Panc1 (cell line): Measurements from ENCODE around the gene RASAL1. TPM values are rescaled to one million over a fixed set of nuclear protein-coding genes. Genes with fewer than 3 reads are reported as not detected.

Experiments used
- ATAC-seq: fragments of 200-7000 bp; cut with Tn5 transposase; 2 replicates; pipeline ENCODE4 v1.9.1; 2020; ENCODE audit warnings: mild to moderate bottlenecking, moderate library complexity
- BruUV-seq: library from RNA; stranded (reverse); fragments of 400-500 nt; replicated peaks from 2 replicates; lab custom pipeline; 2021; lab: Mats Ljungman, UMichigan
- CTCF ChIA-PET: fragments of 300-600 bp; sonication (Branson Sonifier 250); formaldehyde crosslinking; loops from one replicate; lab custom pipeline; 2022; ENCODE audit warnings: antibody characterized with exemption; lab: Charles Lee
- POLR2A ChIA-PET: fragments of 300-600 bp; sonication (Branson Sonifier 250); formaldehyde crosslinking; loops from one replicate; lab custom pipeline; 2022; ENCODE audit warnings: antibody characterized with exemption; lab: Charles Lee
- DNase-seq: peaks from one replicate; pipeline ENCODE4 v3.0.0-alpha.2; 2010; ENCODE audit warnings: low read depth, low spot score
- H3K27ac ChIP-seq: 2 replicates; pipeline ENCODE4 v1.5.1; 2011; ENCODE audit warnings: mild to moderate bottlenecking, low read length, inconsistent platforms
- H3K27me3 ChIP-seq: fragments of 200-500 bp; sonication (Bioruptor generic); 2 replicates; pipeline ENCODE4 v1.6.0; 2014; ENCODE audit warnings: low read length, inconsistent platforms; ENCODE audit not compliant: control insufficient read depth, insufficient read depth
- H3K36me3 ChIP-seq: fragments of 200-500 bp; sonication (Bioruptor generic); 2 replicates; pipeline ENCODE4 v1.5.1; 2014; ENCODE audit warnings: inconsistent platforms, mild to moderate bottlenecking, low read length, moderate library complexity; ENCODE audit not compliant: control insufficient read depth, insufficient read depth
- H3K4me1 ChIP-seq: 2 replicates; pipeline ENCODE4 v1.5.1; 2011; ENCODE audit warnings: inconsistent platforms, mild to moderate bottlenecking, low read length, moderate library complexity; ENCODE audit not compliant: control insufficient read depth, insufficient read depth
- H3K4me3 ChIP-seq, 2 experiments: 2 replicates each; pipeline ENCODE4 v1.5.1; 2011 to 2012; ENCODE audit warnings: low read depth in 2 of 2, low read length in 2 of 2, mild to moderate bottlenecking in 2 of 2, inconsistent platforms in 1 of 2, moderate library complexity in 1 of 2
- H3K9me3 ChIP-seq: fragments of 200-500 bp; sonication (Bioruptor generic); 2 replicates; pipeline ENCODE4 v1.5.1; 2014; ENCODE audit warnings: low read depth, mild to moderate bottlenecking, inconsistent platforms, low read length, moderate library complexity; ENCODE audit not compliant: control insufficient read depth, insufficient read depth
- CTCF ChIP-seq: fragments of 450-650 bp; IDR thresholded peaks from 2 replicates; pipeline ENCODE4 v1.5.1; 2017; ENCODE audit warnings: mild to moderate bottlenecking
- POLR2AphosphoS5 ChIP-seq: IDR thresholded peaks from 2 replicates; pipeline ENCODE4 v1.6.1; 2012; ENCODE audit warnings: mild to moderate bottlenecking, low read depth, low read length, moderate library complexity
- REST ChIP-seq, 2 experiments: IDR thresholded peaks; 2 replicates each; pipeline ENCODE4 v1.6.1; 2011 to 2012; ENCODE audit warnings: low read depth in 2 of 2, control low read depth in 1 of 2, low read length in 1 of 2, mild to moderate bottlenecking in 1 of 2, moderate library complexity in 1 of 2; ENCODE audit not compliant: insufficient read depth in 1 of 2
- SIN3A ChIP-seq: IDR thresholded peaks from 2 replicates; pipeline ENCODE4 v1.6.1; 2012; ENCODE audit warnings: low read depth, mild to moderate bottlenecking, low read length, moderate library complexity, borderline replicate concordance; ENCODE audit not compliant: insufficient read depth
- TCF7L2 ChIP-seq: IDR thresholded peaks from 2 replicates; pipeline ENCODE4 v1.6.1; 2011; ENCODE audit warnings: mild to moderate bottlenecking, low read depth, low read length, inconsistent platforms
- in situ Hi-C: cut with HindIII; loops from 2 replicates; pipeline ENCODE4 v1.10.0; 2016; ENCODE audit warnings: low sequenced_read_pairs, low pct_unique_long_range_greater_than_20kb
- intact Hi-C: fragments of 100-400 bp; cut with micrococcal nuclease; formaldehyde crosslinking; loops from one replicate; pipeline ENCODE4 v1.10.0; 2022; ENCODE audit not compliant: unreplicated experiment
- total RNA-seq: library from RNA; stranded (reverse); gene quantifications from one replicate; pipeline ENCODE4 v1.2.1, GENCODE V29; 2021; ENCODE audit not compliant: unreplicated experiment

RASAL1 gene
- total RNA-seq, 1 experiment from 2014 or later = 0.28 TPM

GRCh38 chr12:113154351-113154973, 18.9 kb upstream of the RASAL1 start:
- no peaks in the 10 kb centered on the region for H3K9me3 ChIP-seq
- H3K4me3 ChIP-seq = peak overlapping the region; percentile 32 to 44
- H3K36me3 ChIP-seq = no peaks in the 10 kb centered on the region
- no peak for TF ChIP-seq REST (IDR thresholded peaks at IDR 0.05; ENCODE audit: insufficient read depth in 1 of 2, low read depth in 2 of 2, low read length in 1 of 2)
- no peak for TF ChIP-seq CTCF
- no peak for TF ChIP-seq SIN3A
- TF ChIP-seq POLR2AphosphoS5 = no peak
- no peak for TF ChIP-seq TCF7L2
- intact Hi-C loops (loop anchor here (10.0 kb wide), 1 partner anchor 160 kb away; no protein-coding TSS in a partner anchor), in situ Hi-C loops (loop anchor here (25.0 kb wide), 1 partner anchor 92 kb away; the partner anchor contains the start of gene DTX1)
- ATAC-seq = peak; percentile 56
- ChIA-PET POLR2A (no interaction called here), CTCF (no interaction called here)
- BruUV-seq = no TSS peak
- no peaks in the 10 kb centered on the region for H3K27me3 ChIP-seq
- no peak for DNase-seq
- peaks cover 9% of the 10 kb centered on the region; the same call in 1 of the 2 replicates for H3K4me1 ChIP-seq
- H3K27ac ChIP-seq = no peak overlapping the region

GRCh38 chr12:113152835-113153814, 17.6 kb upstream of the RASAL1 start:
- intact Hi-C loops (loop anchor here (2.0 to 10.0 kb wide), 2 partner anchors 104 to 158 kb away; no protein-coding TSS in a partner anchor), in situ Hi-C loops (loop anchor here (25.0 kb wide), 1 partner anchor 91 kb away; the partner anchor contains the start of gene DTX1)
- peak; percentile 47 for DNase-seq
- Histone ChIP-seq H3K4me1 (peaks cover 12% of the 10 kb centered on the region; the same call in 1 of the 2 replicates), H3K36me3 (no peaks in the 10 kb centered on the region), H3K4me3 (peak overlapping the region; percentile 45 to 60), H3K27ac (no peak overlapping the region), H3K9me3 (no peaks in the 10 kb centered on the region), H3K27me3 (no peaks in the 10 kb centered on the region)
- POLR2A ChIA-PET = no interaction called here
- TF ChIP-seq CTCF (peak; percentile 88), REST (IDR thresholded peaks at IDR 0.05; ENCODE audit: insufficient read depth in 1 of 2, low read depth in 2 of 2, low read length in 1 of 2) (no peak)
- peak; percentile 92 for ATAC-seq
- CTCF ChIA-PET = interaction anchor here (0.6 to 1.4 kb wide), 12 partner anchors 9 to 752 kb away, joined by 3 to 13 read pairs (median 4); partner anchors contain the start of gene RASAL1
- no TSS peak for BruUV-seq
